Chondrocyte (in vitro differentiated cells): ENCODE results near the gene S100A10. TPM values are rescaled to one million over a fixed set of nuclear protein-coding genes. Genes with fewer than 3 reads are reported as not detected.
A peak's percentile ranks its signal among the peaks of the same experiment; 100 is the strongest.

Experiments used
- DNase-seq: peaks from one replicate; pipeline ENCODE4 v3.0.0; 2021; ENCODE audit warnings: mixed read lengths, low spot score
- H3K27ac Mint-ChIP-seq: one replicate; pipeline ENCODE4 v1.8.0; 2021; ENCODE audit warnings: mild to moderate bottlenecking, moderate library complexity, mixed read lengths; ENCODE audit not compliant: unreplicated experiment
- H3K27me3 Mint-ChIP-seq: 2 replicates; pipeline ENCODE4 v1.8.0; 2021; ENCODE audit warnings: low read depth, mixed read lengths
- H3K36me3 Mint-ChIP-seq: 2 replicates; pipeline ENCODE4 v1.8.0; 2021; ENCODE audit warnings: low read depth, mixed read lengths
- H3K4me1 Mint-ChIP-seq: 2 replicates; pipeline ENCODE4 v1.8.0; 2021; ENCODE audit warnings: low read depth, mild to moderate bottlenecking, mixed read lengths
- H3K4me3 Mint-ChIP-seq: one replicate; pipeline ENCODE4 v1.8.0; 2021; ENCODE audit warnings: mild to moderate bottlenecking, moderate library complexity, mixed read lengths; ENCODE audit not compliant: unreplicated experiment
- H3K9me3 Mint-ChIP-seq: 2 replicates; pipeline ENCODE4 v1.8.0; 2021; ENCODE audit warnings: low read depth, mixed read lengths
- CTCF ChIP-seq: fragments of 200-600 bp; sonication (generic); IDR thresholded peaks from 2 replicates; pipeline ENCODE4 v1.5.0; 2021; ENCODE audit warnings: antibody characterized with exemption, mild to moderate bottlenecking, moderate library complexity
- total RNA-seq: library from RNA; stranded (reverse); gene quantifications from 3 replicates; pipeline ENCODE4 v1.2.1, GENCODE V29; 2021

The S100A10 gene
- total RNA-seq, 1 donor from 2014 or later: 560 TPM

- H3K27ac Mint-ChIP-seq: no peak overlapping the region
- TF ChIP-seq CTCF: no peak
- no peak overlapping the region for H3K4me3 Mint-ChIP-seq
- no peaks in the 10 kb centered on the region for H3K9me3 Mint-ChIP-seq
- DNase-seq: no peak
- H3K4me1 Mint-ChIP-seq: peaks cover 20% of the 10 kb centered on the region
- no peaks in the 10 kb centered on the region for H3K27me3 Mint-ChIP-seq
- H3K36me3 Mint-ChIP-seq: no peaks in the 10 kb centered on the region
Observed at GRCh38 chr1:151947140-151947539, 46.5 kb downstream of the S100A10 start.

GRCh38 chr1:151945725-151946722 is 47.6 kb downstream of the S100A10 start:
- H3K4me1 Mint-ChIP-seq: peaks cover 28% of the 10 kb centered on the region
- peak overlapping the region; percentile 74 for H3K27ac Mint-ChIP-seq
- no peaks in the 10 kb centered on the region for H3K9me3 Mint-ChIP-seq
- TF ChIP-seq CTCF: no peak
- no peak overlapping the region for H3K4me3 Mint-ChIP-seq
- H3K36me3 Mint-ChIP-seq: no peaks in the 10 kb centered on the region
- no peak for DNase-seq
- no peaks in the 10 kb centered on the region for H3K27me3 Mint-ChIP-seq

GRCh38 chr1:151944857-151945575 is 48.6 kb downstream of the S100A10 start:
- Mint-ChIP-seq H3K9me3 (no peaks in the 10 kb centered on the region), H3K27me3 (no peaks in the 10 kb centered on the region), H3K27ac (peak overlapping the region; percentile 74), H3K4me3 (no peak overlapping the region), H3K36me3 (no peaks in the 10 kb centered on the region), H3K4me1 (peaks cover 33% of the 10 kb centered on the region)
- no peak for TF ChIP-seq CTCF
- DNase-seq: no peak

GRCh38 chr1:151944126-151944856 is 49.4 kb downstream of the S100A10 start:
- H3K4me1 Mint-ChIP-seq: peaks cover 33% of the 10 kb centered on the region
- DNase-seq: no peak

More at GRCh38 chr1:151944126-151944856, 49.4 kb downstream of the S100A10 start:
- no peak overlapping the region for H3K27ac Mint-ChIP-seq
- no peaks in the 10 kb centered on the region for H3K27me3 Mint-ChIP-seq
- H3K9me3 Mint-ChIP-seq: no peaks in the 10 kb centered on the region
- no peaks in the 10 kb centered on the region for H3K36me3 Mint-ChIP-seq
- no peak for TF ChIP-seq CTCF
- H3K4me3 Mint-ChIP-seq: no peak overlapping the region
